ENCODE results near the gene CHN1.

Gene CHN1

DNA sequence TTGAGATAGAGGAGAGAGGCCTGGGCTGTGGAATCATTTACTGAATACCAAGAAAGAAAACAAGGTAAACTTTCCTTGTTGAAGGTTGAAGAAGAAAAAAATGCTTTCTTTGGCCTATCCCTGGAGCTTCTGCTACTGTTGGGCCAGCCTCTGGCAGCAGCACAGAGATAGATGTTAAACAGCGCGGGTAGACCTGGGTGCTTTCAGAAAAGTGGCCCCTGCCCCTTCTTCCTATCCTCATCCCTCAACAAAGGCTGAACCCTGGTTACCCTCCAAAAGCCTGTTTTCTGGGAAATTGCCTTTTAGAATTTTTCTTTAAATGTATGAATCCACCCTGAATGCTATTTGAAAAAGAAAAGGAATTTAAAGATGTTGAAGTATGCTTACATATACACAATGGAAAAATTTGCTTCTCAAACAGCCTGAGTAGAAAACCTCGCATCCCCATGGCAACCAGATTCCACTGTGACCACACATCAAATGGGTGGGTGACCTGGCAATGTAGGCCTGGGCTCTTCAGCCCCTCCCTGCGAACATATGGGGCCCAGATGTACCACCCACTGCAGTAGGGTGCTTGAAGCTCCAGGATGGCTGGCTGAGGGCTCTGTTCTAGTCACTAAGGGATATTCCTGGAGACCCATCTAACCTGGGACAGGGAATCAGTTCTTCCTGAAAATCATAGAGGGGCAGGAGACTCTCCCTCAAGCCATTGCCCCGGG, 217.5 kb downstream of the CHN1 start:
- DNase-seq: peak in 4 of 51 donors; percentile 14 to 59 (median 18)

DNA sequence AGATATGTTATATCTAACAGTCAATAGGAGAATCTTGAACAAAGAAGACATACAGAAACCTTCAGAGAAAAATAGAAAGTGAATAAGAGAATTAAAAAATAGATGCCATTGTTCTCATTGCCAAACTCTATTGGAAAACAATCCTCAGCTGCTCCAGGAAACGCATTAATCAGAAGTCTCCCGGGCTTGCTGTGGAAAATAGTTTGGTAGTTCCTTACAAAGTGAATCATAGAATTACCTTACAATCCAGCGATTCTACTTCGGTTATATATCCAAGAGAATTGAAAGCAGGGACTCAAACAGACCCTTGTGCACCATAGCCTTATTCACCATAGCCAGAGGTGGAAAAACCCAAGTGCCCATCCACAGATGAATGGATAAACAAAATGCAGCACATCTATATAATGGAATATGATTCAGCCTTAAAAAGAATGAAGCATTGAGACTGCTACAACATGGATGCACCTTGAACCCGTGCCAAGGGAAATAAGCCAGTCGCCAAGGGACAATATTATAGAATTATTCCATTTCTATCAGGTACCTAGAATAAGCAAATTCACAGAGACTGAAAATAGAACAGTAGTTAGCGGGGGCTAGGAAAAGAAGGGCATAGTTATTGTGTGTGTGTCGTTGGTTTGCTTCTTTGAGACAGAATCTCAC, 219.0 kb downstream of the CHN1 start:
- DNase-seq: no peak

DNA sequence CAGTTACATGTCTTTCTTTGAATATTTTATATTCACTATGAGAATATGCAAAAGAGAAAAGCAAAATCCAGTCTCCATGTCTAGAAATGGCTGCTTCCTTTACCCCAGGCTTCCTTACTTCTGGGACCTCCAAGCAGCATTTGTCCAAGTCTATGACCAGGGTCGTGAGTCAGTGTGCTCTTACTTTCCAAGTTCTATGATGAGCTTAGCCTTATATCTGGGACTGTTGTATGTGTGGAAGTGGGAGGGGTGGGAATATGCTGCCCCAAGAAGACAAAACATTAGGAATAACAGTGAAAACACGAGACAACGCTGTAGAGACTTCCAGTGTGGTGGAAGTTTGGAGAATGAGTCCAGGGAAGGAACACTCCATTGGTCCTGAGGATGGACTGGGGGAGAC, 219.7 kb downstream of the CHN1 start:
- DNase-seq: no peak

DNA sequence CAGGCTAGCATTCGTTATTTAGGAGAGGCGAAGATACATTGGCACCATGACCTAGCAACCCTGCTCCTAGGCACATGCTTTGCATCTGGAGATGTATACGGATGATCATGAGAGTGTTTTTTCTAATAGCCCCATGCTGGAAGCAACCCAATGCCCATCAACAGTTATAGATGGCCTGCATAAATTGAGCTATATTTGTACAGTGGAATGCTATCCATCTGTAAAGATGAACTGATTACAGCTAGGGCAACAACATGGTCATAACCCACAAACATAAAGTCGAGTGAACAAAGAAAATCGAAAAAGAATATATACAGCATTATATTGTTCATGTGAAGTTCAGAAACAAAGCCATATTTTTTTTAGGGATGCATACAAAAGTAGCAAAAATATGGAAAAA, 220.3 kb downstream of the CHN1 start:
- no peak for DNase-seq

DNA sequence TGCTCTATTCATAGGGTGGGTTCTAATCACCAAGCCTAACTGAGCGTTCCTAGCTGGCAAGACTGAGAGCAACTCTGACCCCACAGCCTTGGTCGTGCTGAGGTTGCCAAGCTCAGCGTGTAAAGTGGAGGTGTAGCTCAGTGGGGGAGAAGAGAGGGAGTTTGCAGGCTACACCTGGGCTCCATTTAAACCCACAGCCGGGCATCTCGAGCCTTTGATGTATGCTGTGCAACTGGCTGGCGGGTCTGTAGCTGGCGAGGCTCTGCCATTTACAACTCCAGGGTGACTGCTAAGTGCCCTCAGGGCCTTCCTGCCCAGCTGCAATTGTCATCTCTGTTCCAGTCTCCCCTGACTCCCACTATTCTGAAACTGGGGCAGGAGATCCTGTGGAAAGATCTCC, 220.9 kb downstream of the CHN1 start:
- DNase-seq: no peak

DNA sequence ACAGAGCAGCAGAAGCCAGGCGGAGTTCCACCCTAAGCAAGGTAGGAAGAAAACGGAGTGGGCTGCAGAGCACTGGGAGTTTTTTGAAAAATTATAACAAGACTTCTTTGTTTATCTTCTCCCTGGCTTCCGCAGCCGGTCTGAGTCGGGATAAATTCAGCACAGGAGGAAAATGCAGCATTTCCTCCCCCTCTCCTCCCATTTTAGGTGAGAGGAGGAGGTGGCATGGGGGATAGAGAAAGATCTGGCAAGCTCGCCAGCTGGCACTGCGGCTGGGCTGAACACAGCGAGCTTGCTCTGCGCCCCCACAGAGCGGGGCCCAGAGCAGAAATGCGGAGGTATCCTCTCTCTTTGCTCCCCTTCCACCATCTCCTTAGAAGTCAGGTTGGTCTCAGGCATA, 223.2 kb downstream of the CHN1 start:
- DNase-seq: peak in 2 of 51 donors; percentile 24 to 27

DNA sequence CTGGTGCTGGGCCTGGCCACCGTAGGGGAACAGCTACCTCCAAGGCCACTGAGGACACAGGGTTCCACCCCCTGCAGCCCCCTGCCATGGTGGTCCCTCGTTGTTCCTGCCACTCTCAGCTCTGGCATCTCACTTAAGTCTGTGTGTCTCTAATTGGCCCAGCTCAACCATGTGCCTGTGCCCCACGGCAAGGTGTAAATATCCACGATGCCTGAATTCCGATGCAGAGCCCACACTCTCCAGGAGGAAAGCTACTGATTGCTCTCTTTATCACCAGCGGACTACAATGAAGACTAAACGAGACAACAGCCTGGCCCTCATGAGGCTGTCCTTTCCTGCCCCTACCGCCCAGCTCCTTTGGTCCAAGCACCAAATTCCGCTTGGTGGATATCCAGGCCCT, 223.9 kb downstream of the CHN1 start:
- DNase-seq: no peak

DNA sequence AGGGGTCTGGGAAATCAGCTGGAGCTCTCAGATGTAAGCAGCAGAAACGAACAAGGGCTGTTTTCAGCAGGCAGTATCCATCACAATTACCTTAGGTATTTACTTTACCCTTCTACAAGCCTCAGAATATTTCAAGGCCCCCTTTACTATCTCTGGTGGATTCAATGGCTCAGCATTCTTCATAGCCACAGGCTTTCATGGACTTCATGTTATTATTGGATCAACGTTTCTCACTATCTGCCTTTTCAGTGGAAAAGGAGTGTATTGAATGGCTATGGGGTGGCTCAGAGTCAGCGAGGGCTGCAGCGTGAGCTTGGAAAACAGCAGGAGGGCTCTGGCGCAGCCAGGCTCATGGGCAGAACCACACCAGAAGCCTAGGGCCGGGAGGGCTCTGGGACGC, 224.3 kb downstream of the CHN1 start:
- no peak for DNase-seq

DNA sequence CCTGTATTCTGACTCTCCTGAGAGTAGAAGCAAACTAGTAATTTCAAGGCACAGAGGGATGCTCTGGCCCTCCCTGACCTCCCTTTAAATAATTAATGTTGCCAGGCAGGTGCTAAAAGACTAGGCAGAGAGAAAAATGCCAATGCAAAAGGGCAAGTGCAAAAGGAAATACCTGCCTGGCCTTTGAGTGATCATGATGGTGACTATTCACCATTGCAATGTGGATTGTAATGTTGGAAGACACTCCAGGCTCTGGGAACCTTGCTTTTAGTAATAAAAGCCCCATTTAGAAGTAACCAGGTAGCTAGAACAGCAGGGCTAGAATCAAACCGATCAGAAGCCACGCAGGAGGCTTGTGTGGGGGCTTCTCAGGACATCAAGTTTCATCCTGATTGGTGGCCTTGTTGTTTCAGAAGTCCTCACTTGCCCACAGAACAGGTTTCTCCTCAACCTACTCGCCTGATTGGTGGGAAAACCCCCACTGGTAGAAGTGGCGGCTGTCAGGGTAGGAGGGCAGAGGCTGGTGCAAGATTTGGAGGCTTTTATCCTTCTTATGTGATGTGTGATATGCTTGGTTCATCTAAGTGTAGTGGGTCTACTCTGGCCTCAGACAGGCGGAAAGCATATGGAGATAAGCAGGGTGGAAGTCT, 224.9 kb downstream of the CHN1 start:
- no peak for DNase-seq

DNA sequence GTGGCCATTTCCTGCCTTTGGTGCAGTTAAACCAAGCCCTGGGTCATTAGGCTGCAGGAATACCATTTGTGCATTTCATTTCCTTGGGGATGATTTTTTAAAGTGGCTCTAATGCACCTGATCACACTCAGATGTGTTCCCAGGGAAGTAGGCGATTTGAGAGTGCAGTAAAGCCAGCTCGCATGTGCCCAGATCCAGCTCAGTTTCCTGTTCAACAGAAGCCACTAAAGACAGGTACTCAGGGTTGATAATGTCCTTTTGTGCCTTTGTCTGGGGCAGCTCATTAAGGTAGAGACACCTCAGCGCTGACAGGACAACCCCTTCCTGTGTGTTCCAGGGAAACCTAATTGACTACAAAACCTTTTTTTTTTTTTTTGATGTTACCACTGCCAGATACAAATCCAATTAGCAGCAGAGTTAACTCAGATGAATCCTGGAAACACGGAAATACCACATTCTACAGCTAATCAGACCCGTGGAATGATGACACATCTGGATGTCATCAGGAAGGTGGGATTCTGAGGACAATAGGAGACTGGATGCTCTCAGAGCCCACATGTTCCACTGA, 225.7 kb downstream of the CHN1 start:
- DNase-seq: no peak

DNA sequence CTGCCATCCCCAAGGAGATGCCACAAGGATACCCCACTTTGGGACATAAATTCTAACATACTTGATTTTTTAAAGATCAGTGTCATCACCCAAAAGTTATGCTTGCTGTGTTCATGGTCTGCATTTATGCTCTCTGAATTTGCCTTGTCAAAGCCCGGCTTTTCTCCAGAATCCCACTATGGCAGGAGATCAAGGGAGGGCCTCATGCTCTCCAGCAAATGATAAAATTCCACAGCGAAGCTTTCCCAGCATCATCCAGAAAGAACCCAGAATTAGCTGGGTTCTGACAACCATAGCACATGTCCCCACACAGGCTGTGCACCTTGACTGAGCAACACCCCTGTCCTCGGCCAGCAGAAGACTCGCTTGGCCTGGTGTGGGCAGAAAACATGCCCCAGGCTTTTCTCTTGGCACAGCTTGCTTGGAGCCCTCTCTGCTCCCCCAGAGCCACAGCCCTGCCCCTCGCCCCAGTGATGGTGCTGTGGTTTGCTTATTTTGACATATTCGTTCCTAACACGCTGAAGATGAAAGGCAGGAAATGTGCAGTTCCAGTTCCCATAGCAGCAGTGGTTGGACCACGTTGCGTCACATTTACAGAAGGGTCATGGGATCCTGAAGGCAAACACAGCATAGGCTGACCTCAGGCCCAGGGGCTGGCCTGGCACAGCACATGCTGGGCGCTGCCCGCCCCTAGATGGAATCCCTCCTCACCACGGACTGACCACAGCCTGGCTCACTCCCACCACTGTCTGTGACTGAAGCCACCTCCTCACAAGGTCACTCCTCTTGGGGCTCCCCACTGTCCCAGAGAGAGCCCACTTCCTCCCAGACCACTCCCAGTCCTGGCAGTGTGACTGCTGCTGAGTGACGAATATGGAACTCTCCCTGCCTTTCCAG, 226.8 kb downstream of the CHN1 start:
- DNase-seq: peak in 5 of 51 donors; percentile 6 to 29 (median 14)

DNA sequence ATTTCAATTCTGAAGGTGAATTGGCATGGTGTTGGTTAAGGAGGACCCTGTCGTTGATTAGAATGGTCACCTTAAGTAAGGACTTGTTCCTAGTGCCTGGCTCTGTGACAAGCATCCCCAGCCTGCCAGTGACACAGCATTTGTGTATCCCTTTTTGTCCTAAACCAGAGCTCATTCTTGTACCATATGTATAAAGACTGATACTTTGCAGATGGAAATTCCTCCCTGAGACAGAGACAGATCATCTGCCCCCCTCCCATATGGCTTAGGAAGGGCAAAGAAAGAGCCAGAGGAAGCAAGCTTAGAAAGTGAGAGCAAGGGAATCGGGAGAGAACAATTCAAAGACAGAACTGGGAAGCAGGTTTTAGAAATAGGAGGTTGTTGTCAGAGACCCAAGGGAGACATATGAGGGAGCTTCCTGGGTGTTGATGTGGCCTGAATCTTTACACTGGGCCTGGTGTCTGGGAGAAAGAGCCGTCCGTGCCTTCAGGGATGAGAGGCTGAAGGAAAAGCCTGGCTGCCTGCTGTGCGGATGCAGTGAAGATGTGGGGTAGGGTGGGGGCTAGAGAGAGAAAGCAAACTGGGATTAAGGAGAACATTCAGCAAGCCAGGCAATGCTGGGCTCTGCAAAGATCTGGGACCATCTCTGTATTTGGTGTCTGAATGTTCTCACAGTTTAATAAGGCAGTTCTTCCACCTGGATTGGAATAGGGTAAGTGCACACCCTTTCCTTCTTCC, 227.7 kb downstream of the CHN1 start:
- peak in 1 of 51 donors; percentile 17 for DNase-seq

DNA sequence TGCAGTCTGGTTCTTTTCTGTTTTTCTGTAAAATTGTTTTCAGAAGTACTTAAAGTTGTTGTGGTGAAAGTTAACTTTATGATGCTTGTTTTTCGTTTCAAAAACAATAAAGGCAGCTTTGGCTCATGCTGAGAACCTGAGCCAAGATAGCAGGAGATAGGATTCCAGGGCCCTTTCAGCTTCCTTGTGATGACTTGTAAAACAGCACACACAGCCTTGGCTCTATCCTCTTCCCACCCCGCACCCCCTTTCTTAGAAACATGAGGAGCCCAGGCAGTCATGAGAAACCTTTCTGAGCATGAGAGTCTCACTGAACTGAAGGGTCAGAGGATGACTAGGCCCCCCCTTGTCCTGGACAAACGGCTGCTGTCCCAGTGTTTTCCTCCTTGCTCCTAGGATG, 228.5 kb downstream of the CHN1 start:
- DNase-seq: no peak

DNA sequence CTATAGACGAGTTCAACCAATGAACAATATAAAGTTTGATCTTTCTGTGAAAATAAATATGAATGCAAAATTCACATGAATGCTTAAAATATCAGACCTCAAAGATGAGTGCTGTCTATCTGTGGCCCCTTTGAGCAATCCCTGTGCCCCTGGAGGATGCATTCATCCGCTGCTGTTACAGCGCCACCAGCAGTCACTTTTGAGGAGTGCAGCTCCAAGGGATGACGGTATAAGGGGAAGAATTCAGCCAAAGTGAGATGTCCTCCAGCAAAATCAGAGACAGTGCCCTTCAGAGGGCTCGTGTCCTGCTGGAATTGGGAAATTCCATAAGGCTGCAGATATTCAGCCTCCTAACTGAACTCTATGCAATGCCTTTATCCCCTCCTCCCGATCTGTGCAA, 229.0 kb downstream of the CHN1 start:
- DNase-seq: no peak

DNA sequence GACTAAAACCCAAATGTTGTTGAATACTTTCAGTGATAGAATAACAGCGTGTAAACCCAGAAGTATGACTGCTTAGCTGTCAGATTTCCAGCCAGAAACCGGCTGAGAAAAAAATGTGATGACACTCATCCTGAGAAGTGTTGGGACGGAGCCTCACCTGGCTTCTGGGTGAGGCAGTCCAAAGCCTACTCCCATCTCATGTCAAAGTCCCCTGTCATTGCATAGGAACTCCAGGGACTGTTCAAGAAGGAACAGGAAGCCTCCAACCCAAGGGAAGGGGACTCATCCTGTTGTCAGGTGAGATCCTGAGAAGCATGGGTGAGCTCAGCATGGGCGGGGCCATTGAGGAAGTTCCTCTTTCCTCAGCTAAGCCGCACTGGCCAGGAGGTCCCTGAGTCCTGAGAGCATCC, 229.6 kb downstream of the CHN1 start:
- DNase-seq: no peak

DNA sequence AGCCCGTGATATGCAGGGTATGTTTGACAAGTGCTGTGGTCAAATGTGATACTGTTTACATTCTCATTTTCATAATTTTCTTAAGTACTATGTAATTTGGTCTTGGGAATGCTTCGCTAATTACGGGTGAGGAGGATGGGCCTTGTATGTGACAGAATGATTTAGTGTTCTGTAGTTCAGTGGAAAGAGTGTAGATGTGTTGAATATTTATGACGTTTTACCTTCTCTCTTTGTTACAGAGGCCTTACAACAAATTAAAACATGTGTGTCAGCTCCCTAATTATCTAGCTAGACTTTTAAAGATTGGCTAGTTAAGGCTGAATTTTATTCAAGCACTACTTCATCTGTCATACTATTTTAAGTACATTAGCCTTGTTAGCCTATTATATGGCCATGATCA, 230.3 kb downstream of the CHN1 start:
- no peak for DNase-seq

DNA sequence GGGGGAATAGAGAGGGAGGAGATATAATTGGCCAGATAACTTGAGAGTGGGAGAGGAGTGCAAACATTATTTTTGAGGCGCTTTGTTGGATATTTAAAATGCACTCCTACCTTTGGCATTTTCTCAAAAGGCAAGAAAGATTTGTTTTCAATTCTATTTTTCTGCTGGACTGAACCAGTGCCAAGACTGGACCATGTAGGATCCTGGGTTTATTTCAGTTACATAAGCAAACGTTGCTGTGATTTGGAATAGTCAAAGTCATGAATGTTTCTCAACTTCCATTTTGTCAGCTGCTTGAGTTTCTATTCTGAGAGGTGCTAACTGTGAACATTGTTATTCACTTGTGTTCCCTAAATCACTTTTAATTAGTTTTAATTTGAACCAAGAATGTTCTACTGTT, 232.0 kb downstream of the CHN1 start:
- no peak for DNase-seq

DNA sequence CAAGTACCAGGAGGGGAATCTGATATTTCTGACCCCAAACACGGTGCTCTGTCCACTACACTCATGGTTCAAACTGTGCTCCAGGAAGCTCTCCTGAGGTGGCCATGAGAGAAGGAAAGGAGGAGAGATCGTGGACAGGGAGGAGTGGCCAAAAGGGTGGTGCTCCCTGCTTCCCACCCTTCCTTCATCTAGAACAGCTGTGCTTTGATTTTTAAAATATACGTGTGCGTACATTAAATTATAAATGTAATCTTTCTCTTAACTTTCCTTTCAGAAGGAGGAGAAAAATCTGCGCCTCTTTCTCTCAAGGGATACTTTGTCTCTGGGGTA, 232.7 kb downstream of the CHN1 start:
- DNase-seq: no peak

DNA sequence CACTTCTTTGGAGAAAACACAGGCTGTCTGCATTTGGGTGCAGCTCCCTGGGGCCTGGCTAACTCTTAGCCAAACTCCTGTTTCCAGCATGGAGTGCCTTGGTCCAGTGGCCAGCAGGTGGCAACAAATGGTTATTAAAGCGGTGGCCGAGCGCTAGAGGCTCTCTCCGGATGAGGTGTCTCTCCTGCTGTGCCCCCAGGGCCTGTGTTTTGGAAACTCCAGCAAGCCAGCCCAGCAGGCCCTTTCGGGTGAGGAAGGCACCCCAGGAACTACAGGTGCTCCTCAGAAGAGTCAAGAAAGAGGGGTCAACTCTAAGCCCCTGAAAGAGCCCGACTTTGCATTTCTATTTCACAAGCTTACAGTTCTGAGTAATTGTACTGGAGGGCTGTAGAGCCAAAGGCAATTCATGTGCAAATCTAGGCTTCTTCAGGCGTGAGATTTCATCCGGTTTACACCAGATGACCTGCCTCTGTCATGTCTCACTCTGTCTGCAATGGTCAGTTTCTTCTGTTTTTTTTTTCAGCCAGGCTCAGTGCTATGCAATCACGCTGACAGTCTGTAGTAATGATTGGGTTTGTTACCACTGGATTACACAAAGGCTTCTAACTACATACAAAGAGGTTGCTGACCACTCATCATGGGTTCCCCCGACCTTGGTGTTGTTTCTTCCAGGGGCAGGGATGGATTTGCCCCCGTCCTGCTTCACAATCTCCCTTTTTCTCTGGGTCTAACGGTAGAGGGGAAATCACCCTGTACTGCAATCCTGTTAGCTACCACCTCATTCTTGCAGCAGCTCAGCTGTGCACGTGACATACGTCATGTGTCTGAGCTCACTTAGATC, 233.3 kb downstream of the CHN1 start:
- peak in 50 of 51 donors; percentile 12 to 83 (median 58) for DNase-seq

DNA sequence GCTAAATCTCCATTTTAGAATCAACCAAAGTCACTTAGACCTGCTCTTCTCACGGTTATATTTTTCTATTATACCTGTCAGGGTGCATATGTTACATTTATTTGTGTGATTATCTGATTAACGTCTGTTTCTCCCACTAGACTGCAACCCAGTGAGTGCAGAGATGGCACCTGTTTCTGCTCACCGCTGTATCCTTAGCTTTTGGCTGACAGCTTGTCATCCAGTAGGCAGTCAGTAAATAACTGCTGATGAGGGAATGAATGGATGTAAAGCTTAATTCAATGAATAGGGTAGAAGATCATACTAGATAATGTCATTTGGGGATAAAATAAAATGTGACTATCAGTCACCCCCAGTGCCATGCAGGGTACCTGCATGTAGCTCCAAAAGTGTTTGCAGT, 234.0 kb downstream of the CHN1 start:
- no peak for DNase-seq
